Activated CD8-positive, alpha-beta memory T cell treated with anti-CD3 and anti-CD28 coated beads, Interleukin-2, amount 50 U/mL, for 1 hour (primary cell): ENCODE results near the gene ACTR5.

Experiments
- DNase-seq: peaks from one replicate; pipeline ENCODE4 v3.0.0-alpha.2; 2020; ENCODE audit errors: extremely low read depth

Gene ACTR5

GRCh38 chr20:38748097-38748860 is at the start of gene ACTR5:
TSS of gene ACTR5 (plus strand) at chr20:38748460. CDS start at chr20:38748479, 19 bp downstream.
- peak; percentile 87 for DNase-seq

GRCh38 chr20:38698541-38698940 is 49.7 kb upstream of the ACTR5 start:
- no peak for DNase-seq

GRCh38 chr20:38700141-38700540 is 48.1 kb upstream of the ACTR5 start:
- DNase-seq: no peak

- no peak for DNase-seq
These were observed 47.3 kb upstream of the ACTR5 start for GRCh38 chr20:38700926-38701325.

GRCh38 chr20:38703526-38703925 is 44.7 kb upstream of the ACTR5 start:
- no peak for DNase-seq

GRCh38 chr20:38704136-38704535 is 44.1 kb upstream of the ACTR5 start:
- DNase-seq: no peak

- DNase-seq: no peak
These were observed 41.8 kb upstream of the ACTR5 start for GRCh38 chr20:38706509-38706908.

GRCh38 chr20:38714308-38714707 is 34.0 kb upstream of the ACTR5 start:
- no peak for DNase-seq

- no peak for DNase-seq
These were observed 32.6 kb upstream of the ACTR5 start for GRCh38 chr20:38715646-38716045.

GRCh38 chr20:38722683-38723016 is 25.6 kb upstream of the ACTR5 start:
- no peak for DNase-seq

GRCh38 chr20:38723017-38723847 is 25.0 kb upstream of the ACTR5 start:
- no peak for DNase-seq

- no peak for DNase-seq
These were observed 24.2 kb upstream of the ACTR5 start, which contains the start of gene SLC32A1 for GRCh38 chr20:38723848-38724625. TSS of gene SLC32A1 (plus strand) at chr20:38724486. CDS start at chr20:38724725, 239 bp downstream.

- DNase-seq: no peak
These were observed 23.6 kb upstream of the ACTR5 start for GRCh38 chr20:38724626-38725147.

GRCh38 chr20:38725148-38725901 is 22.9 kb upstream of the ACTR5 start:
- no peak for DNase-seq

- no peak for DNase-seq
These were observed 22.1 kb upstream of the ACTR5 start for GRCh38 chr20:38725931-38726803.

- no peak for DNase-seq
These were observed 21.3 kb upstream of the ACTR5 start for GRCh38 chr20:38726804-38727606.

- DNase-seq: no peak
These were observed 20.6 kb upstream of the ACTR5 start for GRCh38 chr20:38727607-38728190.

GRCh38 chr20:38728191-38728781 is 20.0 kb upstream of the ACTR5 start:
- DNase-seq: no peak
